Body of pancreas (tissue), 4 donors: ENCODE measurements around the gene MAMDC2.

Experiments
- CTCF ChIP-seq, 7 experiments: fragments of 450-650 bp in 4 of 7; fragments of 200-600 bp in 3 of 7; sonication (generic) in 3 of 7; IDR thresholded peaks; one replicate each; pipeline ENCODE4 v1.5.1; 2016 to 2019; ENCODE audit warnings: antibody characterized with exemption in 7 of 7
- POLR2A ChIP-seq, 3 donors: fragments of 450-650 bp; IDR thresholded peaks; one replicate each; pipeline ENCODE4 v1.6.1; 2016; ENCODE audit warnings: antibody characterized with exemption in 3 of 3, mild to moderate bottlenecking in 2 of 3

GRCh38 chr9:70010015-70010414 lies 33.6 kb upstream of the MAMDC2 start:
- TF ChIP-seq CTCF (IDR thresholded peaks at IDR 0.05) (no peak), POLR2A (IDR thresholded peaks at IDR 0.05) (no peak)
